ENCODE data around the gene KCNK15.

KCNK15 gene

GRCh38 chr20:44736170-44737021, 9.3 kb upstream of the KCNK15 start:
- DNase-seq (ENCODE audit: low read depth) = no peak

GRCh38 chr20:44737116-44737515, 8.5 kb upstream of the KCNK15 start:
- DNase-seq (ENCODE audit: low read depth) = no peak

- DNase-seq (ENCODE audit: low read depth) = peak; percentile 13
Measured at GRCh38 chr20:44738813-44739477, 6.7 kb upstream of the KCNK15 start.

- DNase-seq (ENCODE audit: low read depth) = no peak
Measured at GRCh38 chr20:44739942-44740341, 5.7 kb upstream of the KCNK15 start.

- no peak for DNase-seq (ENCODE audit: low read depth)
Measured at GRCh38 chr20:44742304-44743079, 3.2 kb upstream of the KCNK15 start.

- no peak for DNase-seq (ENCODE audit: low read depth)
Measured at GRCh38 chr20:44743080-44743701, 2.5 kb upstream of the KCNK15 start.

- no peak for DNase-seq (ENCODE audit: low read depth)
Measured at GRCh38 chr20:44743916-44744655, 1.6 kb upstream of the KCNK15 start.

- DNase-seq (ENCODE audit: low read depth) = no peak
Measured at GRCh38 chr20:44745122-44745597, 505 bp upstream of the KCNK15 start.

- no peak for DNase-seq (ENCODE audit: low read depth)
Measured at GRCh38 chr20:44746367-44747165, 901 bp downstream of the KCNK15 start.

- DNase-seq (ENCODE audit: low read depth) = peak; percentile 41
Measured at GRCh38 chr20:44747166-44748004, 1.7 kb downstream of the KCNK15 start.

GRCh38 chr20:44748005-44748370, 2.3 kb downstream of the KCNK15 start:
- no peak for DNase-seq (ENCODE audit: low read depth)

GRCh38 chr20:44750081-44750805, 4.6 kb downstream of the KCNK15 start:
- DNase-seq (ENCODE audit: low read depth) = no peak

- no peak for DNase-seq (ENCODE audit: low read depth)
Measured at GRCh38 chr20:44752099-44752931, 6.7 kb downstream of the KCNK15 start.

GRCh38 chr20:44754554-44754953, 8.9 kb downstream of the KCNK15 start:
- DNase-seq (ENCODE audit: low read depth) = no peak

- DNase-seq (ENCODE audit: low read depth) = no peak
Measured at GRCh38 chr20:44756011-44756688, 10.5 kb downstream of the KCNK15 start.

- DNase-seq (ENCODE audit: low read depth) = no peak
Measured at GRCh38 chr20:44756956-44757355, 11.3 kb downstream of the KCNK15 start.
